HG03521 (cell line): ENCODE results near the gene TEX22.
A peak's percentile ranks its signal among the peaks of the same experiment; 100 is the strongest.

Source experiments
- ATAC-seq: cut with Tn5 transposase; IDR thresholded peaks from one replicate; pipeline ENCODE4 v1.9.1; 2021; ENCODE audit warnings: mild to moderate bottlenecking, moderate library complexity; ENCODE audit not compliant: unreplicated experiment

TEX22 gene

DNA sequence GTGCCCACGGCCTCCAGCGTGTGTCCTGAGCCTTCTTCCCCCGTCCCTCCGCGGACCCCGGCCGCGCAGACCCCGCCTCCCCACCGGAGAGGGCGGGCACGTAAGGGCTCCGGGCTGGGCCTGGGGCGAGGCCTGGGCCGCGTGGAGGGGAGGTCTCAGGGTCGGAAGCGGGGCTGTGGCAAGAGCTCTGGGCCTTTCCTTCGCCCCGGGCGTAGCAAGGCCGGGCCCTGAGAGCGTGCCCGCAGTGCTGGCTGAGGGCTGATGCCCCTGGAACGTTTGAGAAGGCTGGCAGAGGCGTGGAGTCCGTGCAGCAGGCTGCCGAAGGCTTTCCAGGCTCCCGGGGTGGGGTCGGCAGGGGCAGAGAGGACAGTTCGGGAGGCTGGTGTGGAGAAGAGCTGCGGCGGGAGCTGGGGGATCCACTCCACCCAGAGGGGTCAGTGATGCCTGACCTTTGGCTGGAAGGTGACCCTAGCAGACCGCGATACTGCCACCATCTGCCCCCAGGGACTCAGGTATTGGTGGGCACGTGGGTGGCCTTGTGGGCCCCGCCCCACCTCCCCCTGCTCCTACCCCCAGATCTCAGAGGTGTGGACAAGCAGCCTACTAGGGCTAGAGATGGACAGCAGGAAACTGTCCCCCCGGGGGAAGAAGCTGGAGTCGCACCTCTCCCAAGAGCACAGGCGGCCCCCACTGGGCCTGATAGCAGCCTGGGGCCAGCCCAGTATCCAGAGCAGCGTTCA is 558 bp downstream of the TEX22 start:
- ATAC-seq: peak; percentile 30

DNA sequence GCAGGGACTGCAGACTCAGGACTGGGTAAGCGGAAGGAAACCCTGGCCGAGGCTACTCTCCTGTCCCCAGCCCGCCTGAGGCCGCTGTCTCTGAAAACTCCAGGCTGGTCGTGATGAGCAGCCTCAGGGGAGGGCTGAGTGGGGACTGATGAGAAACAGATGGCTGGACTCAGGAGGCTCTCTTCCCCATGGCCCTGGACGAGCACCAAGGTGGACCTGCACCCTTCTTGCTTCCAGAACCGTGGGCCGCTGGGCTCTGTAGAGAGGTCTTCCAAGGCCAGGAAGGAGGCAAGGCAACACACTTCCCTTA is 1.1 kb downstream of the TEX22 start:
- ATAC-seq: no peak

DNA sequence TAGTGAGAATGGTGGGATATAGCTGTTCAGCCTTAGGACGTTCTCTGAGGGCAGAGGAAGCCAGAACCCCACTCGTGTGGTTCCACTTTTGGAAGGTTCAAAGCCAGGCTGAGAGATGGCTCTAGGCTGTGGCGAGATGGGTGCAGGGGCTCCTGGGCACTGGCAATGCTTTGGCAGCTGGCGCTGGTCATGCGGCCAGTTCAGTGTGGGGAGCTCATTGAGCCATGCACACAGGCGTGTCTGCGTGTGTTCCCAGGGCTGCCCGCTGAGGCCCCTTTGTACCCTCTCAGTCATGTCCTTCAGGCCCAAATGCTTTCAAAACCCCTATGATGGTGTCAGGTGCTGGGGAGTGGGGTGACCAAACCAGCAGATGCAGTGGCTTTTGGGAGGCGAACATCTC is 1.7 kb downstream of the TEX22 start:
- no peak for ATAC-seq

DNA sequence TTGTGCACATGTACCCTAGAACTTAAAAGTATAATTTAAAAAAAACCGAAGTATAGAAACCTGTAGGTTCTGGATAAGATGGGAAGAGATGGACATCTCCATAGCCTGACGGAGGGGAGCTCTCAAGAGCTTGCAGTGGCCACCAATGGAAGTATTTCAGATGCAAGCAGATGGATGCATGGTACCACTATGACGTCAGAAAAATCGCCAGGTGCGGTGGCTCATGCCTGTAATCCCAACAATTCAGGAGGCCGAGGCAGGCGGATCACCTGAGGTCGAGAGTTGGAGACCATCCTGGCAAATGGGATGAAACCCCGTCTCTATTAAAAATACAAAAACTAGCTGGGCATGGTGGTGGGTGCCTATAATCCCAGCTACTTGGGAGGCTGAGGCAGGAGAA is 3.4 kb downstream of the TEX22 start:
- no peak for ATAC-seq

DNA sequence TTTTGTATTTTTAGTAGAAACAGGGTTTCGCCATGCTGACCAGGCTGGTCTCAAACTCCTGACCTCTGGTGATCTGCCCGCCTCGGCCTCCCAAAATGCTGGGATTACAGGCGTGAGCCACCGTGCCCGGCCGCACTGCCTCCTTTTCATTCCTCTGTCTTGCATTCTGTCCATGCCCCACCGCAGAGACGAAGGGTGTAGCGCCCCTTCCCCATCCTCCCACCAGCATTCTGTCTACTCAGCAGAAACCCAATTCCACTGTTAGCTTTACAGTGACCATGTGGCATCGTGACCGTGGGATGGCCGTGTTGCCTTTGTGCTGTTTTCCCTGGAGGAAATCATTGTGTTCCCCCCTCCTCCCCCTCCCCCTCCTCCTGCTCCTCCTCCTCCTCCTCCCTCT is 10.3 kb downstream of the TEX22 start:
- no peak for ATAC-seq

DNA sequence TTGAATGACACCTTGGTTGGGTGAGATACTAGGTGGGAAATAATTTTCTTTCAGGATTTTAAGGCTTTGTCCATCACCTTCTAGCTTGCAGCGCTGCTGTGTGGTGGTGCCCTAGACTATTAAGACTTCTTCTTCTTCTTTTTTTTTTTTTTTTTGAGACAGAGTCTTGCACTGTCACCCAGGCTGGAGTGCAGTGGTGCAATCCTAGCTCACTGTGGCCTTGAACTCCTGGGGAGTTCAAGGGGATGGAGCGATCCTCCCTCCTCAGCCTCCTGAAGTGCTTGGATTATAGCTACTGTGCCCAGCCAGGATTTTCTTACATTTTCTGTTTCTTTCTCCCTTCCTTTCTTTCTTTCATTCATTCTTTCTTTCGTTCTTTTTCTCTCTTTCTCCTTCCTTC is 11.0 kb downstream of the TEX22 start:
- no peak for ATAC-seq

DNA sequence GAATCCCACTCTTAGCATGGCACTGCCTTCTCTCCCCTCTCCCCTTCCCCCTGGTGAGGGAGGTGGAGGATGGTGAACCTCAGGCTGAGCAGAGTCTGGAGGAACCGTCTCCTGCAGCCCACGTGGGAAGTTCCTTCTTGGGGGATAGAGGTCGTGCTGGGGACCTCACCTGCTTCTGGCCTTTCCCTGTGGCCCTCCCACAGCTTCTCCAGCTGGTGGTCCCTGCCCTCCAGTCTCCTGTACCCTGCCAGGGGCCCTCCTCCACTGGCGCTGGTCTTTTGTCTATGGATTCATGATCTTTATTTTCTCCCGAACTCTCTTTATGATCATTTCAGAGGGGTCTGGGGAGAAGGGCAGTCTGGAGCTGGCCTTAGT is 12.3 kb downstream of the TEX22 start:
- no peak for ATAC-seq

DNA sequence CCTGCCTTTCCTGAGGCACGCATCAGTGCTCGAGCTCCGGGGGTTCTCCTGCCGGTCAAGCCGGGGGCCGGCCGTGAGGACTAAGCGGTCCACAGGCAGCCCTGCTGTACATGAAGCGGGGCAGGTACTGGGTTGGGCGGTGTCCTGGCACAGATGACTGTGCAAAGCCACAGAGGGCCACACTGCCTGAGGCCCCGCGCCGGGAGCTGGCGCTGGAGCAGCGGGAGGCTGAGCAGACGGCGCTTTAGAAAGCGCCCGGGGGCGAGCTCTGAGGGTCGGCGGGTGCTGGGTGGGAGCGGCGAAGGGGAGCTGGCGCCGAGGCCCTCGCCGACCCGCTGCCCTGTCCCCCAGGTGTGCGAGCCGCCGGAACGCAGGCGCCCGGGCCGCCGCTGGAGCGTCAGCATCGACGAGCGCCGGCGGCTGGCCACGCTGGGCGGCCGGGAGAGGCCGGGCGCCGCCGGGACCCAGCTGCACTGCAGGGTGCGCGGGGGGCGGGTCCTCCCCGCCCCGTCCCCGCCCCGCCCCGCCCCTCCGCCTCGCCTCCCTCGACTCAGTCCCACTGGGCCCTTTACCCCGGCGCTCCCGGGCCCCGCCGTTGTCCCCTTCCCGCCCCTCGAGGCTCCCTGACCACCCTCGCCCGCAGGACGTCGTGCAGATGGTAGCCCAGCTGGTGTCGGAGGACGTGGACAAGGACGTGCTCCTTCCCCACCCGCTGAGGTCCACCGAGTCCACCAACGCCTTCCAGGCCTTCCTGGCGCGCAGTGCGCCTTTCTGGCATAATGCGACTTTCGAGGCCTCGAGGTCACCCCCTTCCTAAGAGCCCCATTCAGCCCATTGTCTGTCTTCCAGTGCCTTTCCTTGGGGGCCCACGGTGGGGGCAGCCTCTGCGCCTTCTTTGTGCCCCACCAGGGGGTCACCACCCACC is 12.9 kb downstream of the TEX22 start:
- no peak for ATAC-seq

DNA sequence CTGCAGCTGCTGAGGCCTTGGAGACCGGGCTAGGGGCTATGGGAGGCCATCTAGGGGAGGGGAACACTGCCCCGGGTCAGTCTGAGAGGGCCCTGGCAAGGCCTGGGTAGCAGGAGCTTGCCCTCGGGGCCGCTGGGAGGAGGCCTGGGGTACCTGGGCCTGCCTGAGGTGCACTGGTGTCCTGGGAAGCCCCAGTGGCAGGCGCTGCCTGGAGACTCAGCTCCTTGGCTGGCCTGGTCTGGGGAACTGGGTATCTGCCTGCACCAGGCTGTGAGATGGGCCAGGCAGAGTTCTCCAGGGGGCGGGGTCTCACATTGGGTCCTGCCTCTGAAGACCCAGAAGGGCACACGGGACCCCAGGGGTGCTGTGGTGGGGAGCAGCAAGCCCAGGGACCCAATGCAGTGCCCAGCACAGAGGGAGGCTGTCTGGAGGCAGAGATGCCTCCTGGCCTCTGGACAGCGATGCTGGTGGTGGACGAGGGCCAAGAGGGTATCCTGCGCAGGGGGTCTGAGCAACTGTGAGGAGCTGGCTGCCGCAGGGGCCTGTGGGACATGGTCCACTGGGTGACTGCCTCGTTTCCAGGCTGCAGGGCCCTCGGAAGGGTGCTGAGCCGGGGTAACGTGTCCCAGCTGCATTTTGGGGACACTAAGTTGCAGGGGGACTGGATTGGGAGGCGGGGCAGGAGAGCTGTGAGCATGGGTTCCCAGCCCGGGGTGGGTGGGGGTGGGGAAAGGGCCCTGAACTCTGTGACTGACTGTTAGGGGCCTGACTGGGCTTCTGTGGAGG is 13.8 kb downstream of the TEX22 start:
- ATAC-seq: no peak

DNA sequence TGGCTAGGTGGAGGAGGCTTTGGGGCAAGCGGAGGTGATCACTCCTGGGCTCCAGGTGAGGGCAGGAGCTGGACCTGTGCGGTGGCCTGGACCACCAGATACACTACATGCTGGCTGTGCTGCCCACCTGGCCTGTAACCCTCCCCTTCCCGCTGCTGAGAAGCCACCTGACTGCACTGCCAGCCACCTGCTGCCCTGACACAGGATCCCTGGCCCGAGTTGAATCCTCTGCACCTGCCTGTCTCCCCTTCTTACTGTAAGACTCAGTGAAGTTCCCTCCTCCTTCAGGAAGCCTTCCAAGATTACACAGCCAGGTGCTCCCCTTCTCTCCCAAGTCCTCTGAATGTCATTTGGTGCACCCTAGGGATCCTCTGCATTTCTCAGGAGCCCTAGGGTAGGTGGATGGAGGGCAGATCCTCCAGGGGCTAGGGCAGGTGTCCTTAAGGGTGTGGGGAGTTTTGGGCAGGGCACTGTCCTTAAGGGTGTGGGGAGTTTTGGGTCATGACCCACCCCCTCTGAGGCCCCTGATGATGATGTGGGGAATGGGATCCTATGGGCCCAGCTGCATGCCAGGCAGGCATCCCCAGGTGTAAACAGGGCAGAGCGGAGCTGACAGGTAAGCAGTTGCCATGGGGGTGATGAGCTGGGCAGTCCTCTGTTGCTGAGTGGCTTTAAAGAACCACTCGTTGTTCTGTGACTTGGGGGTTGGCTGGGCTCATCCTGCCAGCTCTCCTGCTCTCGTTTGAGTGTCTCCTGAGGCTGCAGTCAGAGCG is 14.6 kb downstream of the TEX22 start:
- ATAC-seq: no peak

DNA sequence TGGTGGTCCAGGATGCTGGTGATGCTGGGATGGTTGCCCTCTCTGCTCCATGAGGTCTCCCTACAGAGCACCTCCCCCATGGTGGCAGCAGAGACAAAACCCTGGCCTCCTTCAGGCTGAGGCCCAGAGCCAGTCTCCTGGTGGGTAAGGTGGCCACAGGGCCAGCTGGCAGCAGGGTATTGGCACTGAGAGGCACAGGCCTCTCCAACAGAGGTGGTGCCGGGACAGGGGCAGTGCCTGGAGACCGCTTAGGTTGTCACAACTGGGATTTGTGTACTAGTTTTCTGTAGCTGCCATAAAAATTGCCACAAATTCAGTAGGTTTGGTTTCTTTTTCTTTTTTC is 15.2 kb downstream of the TEX22 start:
- no peak for ATAC-seq

DNA sequence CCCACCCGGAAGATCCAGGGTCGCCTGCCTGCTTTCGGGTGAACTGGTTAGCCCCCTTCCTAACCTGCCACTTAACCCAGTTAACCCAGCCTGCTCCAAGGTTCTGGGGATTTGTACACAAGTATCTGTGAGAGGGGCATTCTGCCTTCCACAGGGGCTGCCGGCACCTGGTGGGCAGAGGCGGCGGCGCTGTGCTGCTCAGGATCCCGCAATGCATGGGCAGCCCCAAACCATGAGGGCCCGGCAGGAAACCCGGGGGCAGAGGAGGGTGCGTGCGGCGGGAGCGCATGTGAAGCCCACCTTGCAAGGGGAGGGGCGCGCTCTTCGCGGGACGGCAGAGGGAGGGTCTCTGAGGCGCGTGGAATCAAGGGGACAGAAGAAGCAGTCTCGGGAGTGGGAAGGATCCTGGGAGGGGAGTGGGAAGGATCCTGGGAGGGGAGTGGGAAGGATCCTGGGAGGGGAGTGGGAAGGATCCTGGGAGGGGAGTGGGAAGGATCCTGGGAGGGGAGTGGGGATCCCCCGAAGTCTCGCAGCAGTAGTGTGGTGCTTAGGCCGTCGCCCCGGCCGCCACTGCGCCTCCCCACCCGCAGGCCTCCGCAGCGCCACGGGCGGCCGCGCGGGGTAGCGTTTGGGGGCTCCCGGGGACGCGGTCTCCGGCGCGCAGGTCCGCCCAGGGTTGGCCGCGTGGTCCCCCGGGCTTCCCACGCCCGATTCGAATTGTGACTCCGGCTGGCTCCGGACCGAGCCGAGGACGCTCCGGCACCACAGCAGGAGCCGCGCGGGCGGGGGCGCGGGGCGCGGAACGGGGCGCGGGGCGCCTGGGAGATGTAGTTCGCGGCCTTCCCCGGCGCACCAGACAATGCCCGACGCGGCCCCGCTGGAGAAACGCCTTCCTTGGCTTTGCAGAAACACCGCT is 16.4 kb downstream of the TEX22 start:
- peak; percentile 55 for ATAC-seq

DNA sequence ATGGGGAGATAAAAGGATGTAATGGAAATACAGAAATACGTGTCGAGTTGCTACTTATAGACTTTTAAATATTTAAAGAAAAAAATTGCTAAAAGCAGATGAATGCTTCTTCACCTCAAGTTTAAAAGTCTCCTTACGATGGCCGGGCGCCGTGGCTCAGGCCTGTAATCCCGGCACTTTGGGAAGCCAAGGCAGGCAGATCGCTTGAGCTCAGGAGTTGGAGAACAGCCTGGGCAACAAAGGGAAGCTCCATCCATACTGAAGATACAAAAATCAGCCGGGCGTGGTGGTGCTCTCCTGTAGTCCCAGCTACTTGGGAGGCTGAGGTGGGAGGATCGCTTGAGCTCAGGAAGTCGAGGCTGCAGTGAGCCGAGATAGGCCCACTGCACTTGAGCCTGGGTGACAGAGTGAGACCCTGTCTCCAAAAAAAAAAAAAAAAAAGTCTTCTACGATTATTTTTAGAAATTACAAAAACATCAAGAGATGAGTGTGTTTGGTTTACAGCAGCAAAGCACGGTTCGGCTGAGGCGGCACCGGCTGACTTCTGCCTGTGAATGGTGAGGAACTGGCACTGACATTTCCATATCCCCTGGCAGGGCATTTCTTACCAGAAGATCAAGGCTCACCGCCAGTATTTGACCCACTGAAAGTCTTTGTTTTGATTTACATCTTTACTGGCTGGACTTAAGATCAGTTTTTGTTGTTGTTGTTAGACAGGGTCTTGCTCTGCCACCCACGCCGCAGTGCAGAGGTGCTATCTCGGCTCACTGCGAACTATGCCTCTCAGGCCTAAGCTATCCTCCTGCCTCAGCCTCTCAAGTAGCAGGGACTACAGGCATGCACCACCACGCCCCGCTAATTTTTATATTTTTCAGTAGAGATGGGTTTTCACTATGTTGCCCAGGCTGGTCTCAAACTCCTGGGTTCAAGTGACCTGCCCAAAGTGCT is 17.4 kb downstream of the TEX22 start:
- no peak for ATAC-seq

DNA sequence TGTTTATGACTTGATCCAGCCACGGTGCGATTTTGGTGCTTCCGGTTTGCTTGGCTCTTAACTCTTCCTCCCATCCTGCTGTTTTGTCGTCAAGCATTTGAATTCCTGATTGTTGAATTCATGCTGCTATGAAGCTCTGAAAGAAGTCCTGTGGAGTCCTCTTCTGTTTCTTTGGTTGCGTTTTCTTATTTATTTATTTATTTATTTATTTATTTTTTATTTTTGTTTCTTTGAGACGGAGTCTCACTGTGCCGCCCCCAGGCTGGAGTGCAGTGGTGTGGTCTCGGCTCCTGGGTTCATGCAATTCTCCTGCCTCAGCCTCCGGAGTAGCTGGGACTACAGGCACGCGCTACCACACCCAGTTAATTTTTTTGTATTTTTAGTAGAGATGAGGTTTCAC is 18.3 kb downstream of the TEX22 start:
- ATAC-seq: no peak

DNA sequence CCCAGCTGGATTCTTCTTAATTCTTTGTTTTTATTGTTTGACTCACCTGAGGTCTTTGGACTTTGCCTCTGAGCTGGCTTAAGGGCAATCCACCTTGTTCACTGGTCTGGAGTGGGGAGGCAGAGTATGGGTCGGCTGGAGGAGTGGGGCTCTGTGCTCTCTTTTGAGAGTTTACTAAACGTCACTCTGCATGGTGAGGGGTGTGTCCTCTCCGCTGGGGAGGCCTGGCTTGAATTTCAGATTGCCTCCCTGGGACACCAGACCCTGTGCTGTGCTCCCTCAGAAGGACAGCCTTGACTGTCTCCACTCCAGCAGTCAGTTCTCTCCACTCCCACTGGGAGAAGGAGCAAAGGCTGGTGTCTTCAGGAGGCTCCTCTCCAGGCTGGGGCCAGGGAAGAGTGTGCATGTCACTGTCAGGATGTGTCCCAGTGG is 19.4 kb downstream of the TEX22 start:
- no peak for ATAC-seq

DNA sequence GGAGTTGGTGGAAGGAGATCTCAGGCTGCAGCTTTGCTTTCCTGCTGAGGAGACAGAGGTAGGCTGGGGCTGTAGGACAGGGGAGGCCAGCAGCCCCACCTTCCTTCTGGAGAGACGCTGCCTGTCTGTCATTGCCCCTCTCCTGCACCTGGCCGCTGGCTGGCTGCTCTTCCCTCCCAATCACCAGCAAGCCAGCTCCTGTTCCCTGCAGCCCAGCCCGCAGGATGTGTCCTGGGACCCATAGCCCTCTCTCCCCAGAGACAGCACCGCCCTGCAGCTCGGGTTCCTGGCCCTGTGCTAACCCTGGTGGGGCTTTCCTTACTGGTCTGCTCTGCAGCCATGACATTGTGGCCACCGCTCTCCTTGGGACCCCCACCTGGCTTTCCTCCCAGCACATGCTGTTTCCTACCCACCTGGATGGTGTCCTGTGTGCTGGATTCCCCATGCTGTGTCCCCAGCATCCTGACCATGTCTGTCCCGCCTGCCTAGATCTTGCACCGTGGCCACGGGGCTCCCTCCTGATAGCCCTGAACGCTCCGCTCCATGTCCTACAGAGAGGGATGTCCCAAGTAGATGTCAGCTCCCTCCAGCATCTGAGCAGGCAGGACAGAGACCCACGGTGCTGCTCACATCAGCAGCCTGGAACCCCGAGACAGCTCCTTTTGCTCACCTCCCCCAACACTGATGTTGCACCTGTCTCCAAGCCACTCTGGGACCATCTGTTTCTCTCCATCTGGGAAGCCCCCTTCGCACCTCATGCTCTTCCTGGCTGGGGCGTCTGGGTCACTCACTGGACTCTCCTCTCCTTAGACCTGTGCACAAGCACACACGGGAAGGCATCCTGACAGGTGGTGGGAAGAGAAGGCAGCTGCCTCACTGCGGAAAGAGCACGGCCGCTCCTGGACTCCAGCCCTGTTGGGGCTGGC is 20.2 kb downstream of the TEX22 start:
- ATAC-seq: no peak

DNA sequence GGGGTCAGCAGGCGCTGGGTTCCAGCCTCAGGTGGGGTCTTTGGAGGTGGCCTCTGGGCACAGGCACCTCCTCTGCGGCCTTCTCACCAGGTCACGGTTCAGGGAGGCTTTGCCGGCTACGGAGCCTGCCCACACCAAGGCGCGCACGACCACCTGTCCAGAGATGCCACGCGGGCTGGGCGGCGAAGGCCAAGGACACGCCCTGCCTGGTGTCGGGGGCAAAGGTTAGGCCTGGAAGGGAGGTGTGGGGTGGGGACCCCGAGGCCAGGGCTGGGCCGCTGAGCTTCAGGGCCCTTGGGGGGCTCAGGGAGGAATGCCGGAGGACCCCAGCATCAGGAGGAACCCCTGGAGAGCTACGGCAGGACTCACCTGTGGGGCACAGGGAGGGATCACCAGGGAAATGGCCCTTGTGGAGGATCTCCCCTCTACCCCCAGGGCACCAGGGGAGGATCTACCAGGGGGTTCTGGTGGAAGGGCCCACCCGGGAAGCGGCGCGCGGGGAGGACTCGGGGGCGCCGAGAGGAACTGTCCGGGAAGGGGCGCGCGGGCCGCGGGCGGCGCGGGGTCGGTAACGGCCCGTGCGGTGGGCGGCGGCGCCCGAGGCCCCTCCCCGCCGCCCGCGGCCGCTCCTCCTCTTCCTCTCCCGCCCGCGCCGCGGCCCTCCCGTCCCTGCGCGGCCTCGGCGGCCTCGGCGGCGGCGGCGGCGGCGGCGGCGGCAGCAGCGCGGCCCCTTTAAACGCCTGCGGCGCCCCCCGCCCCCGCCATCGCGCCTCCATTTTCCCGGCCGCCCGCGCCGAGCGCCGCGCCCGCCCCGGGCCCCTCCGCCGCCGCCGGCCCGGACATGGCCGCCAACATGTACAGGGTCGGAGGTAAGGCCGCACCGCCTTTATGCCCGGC is 21.1 kb downstream of the TEX22 start, which contains the start of gene MTA1:
TSS of gene MTA1 (plus strand) at position 633 of the 897 bp plus-strand sequence. CDS start at position 842, 209 bp downstream.
- peak; percentile 44 for ATAC-seq
